T-helper 2 cell (primary cell): ENCODE data around the gene SOS1.
"Not testable (repeated sequence)": the region's sequence is repeated elsewhere in the genome, so short reads cannot be mapped to it uniquely, and the experiment has no call there.

Experiments used
- DNase-seq, 5 experiments: peaks; one replicate each; pipeline versions ENCODE4 v3.0.0 to v3.0.0-alpha.2; 2012 to 2022

SOS1 gene

DNA sequence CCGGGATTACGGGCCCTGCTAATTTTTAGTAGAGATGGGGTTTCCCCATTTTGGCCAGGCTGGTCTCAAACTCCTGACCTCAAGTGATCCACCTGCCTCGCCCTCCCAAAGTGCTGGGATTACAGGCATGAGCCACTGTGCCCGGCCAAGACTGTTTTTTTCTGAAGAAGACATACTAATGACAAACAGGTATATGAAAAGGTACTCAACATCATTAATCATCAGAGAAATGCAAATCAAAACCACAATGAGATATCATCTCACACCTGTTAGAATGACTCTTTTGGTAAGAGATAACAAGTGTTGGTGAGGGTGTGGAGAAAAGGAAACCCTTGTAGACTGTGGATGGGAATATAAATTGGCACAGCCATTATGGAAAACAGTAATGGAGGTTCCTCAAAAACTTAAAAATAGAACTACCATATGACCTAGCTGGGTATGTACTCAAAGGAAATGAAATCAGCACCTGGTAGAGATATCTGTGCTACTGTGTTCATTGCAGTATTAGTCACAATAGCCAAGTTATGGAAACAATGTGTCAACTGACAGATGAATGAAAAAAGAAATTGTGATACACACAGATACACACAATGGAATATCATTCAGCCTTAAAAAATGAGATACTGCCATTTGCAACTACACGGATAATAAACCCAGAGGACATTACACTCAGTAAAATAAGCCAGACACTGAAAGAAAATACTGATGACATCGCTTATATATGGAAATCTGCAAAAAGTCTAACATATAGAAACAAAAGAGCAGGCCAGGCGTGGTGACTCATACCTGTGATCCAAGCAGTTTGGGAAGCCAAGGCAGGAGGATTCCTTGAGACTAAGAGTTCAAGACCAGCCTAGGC is 20.8 kb downstream of the SOS1 start:
- peak in 1 of 5 experiments; percentile 67 for DNase-seq

DNA sequence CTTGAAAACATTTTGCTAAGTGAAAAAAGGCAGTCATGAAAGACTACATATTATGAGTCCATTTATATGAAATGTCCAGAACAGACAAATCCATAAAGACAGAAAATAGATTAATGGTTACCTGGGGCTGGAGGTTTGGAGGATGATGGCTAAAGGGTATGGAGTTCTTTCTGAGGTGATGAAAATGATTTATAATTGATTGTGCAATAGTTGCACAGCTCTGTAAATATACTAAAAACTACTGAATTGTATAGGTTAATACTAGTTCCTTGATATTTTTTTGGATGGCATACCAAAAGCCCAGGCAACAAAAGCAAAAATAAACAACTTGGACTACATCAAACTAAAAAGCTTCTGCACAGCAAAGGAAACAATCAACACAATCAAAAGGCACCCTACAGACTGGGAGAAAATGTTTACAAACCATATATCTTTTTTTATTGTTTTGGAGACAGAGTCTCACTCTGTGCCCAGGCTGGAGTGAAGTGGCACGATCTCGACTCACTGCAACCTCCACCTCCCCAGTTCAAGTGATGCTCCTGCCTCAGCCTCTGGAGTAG is 21.5 kb downstream of the SOS1 start:
- DNase-seq, result no peak

DNA sequence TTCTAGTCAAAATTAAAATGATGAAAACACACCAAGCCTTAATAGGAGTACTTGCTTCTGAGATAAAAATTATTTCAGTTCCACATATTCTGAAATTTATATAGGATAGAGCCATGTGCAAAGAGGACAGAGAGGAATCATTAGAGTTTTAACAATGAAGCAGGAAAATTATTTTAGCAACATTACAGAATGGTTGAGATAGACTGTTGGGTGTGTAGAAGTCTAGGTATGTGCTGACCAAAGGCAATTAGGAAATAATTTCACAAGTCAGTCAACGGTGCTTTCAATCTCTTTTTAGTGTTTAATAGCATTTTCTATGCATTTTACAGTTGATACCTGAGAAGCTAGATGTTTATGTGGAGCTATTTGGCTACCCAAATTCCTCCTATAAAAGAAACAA is 25.2 kb downstream of the SOS1 start:
- DNase-seq, result no peak

DNA sequence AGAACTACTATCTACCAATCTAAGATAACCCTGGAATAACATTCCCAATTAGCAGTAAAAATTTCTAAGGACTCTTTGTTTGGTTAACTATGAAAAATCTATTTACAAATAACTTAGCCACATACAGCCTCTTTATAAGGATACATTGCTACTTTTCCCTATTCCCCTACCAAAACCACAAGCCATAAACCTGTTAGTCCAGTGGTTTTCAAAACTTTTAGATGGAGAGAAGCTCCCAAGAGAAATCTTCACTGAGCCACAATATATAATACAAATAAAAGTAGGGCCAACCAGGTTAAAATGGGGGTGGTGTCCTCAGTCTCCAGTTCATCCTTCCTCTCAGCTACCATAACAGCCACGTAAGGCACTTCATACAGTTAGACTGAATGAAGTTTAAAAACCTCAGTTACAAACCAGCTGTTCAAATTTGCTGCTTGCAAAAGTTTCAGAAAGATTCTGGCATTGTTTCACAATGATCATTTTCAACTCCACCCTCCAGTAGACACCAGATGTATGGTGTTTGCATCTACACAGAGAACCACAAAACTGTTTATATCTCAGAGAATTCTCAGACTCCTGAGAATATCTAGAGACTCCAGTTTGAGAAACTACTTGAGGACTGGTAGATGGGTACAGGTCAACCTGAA is 26.0 kb downstream of the SOS1 start:
- peak in 1 of 5 experiments; percentile 77 for DNase-seq

DNA sequence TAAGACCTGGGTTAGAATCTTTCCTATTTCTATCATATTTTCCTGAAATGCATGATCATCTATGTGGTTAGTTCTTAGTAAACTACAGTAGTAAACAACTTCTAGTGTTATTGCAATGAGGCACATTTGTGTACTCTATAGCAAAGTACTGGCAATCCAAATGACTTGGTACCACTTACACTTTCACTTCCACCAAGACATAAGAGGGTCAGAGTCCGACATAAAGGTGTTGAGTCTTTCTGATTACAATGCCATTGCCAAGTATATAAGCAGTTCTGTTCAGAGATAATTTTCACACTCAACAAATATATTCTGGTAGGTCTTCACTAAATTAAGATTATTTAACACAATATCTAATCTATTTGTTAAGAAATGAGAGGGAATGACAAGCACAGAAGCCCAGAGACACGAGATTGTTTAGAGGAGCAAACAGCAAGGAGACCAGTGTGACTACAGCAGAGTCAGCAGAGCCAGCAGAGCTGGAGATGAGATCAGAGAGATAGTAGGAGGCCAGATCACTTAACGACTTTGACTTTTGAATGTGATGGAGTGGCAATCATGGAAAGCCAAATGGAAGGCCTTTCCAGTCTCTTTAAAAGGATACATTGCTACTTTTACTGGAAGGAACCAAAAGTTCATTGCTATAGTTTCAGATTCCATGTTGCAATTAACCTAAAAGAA is 27.5 kb downstream of the SOS1 start:
- DNase-seq, result peak in 1 of 5 experiments; percentile 37

DNA sequence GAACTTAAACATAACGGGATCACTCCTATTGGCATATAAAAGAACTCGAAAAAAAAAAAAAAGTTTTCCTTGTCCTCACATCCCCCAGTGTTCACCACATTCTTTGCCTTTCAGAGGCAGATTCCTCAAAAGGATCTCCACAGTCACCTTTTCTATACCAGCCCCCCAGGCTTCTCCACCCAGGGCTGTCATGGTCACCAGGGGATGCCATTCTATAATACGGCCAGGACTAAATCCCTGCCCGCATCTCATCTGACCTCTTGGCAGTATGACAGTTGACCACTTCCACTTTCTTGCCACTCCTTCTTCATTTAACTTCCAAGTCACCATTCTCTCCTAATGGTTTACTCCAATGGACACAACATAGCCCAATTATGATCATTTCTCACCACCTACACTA is 29.3 kb downstream of the SOS1 start:
- no peak for DNase-seq

DNA sequence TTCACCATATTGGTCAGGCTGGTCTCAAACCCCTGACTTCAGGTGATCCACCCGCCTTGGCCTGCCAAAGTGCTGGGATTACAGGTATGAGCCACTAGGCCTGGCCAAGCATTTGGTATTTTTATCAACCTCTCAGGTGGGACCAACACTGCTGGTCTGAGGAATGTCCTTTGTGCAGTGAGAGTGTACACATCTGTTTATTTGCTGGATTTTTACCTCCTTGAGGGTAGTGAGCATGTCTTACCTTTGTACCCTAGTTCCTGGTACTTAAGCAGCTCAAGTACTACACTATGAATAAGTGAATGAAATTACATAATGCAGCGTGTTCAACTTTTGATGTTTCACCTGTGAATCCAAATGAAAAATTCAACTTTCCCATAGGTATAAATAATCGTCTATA is 29.8 kb downstream of the SOS1 start:
- DNase-seq, result no peak

DNA sequence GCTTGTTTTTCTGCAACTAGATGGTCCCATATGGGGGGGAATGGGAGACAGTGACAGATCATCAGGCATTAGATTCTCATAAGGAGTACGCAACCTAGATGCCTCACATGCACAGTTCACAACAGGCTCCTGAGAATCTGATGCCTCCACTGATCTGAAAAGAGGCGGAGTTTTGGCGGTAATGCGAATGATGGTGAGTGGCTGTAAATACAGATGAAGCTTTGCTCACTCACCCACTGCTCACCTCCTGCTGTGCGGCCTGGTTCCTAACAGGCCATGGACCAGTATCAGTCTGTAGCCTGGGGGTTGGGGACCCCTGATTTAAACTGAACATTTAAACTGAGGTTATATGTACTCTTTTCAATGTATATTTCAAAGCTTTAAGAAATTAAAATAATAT is 40.7 kb downstream of the SOS1 start:
- no peak for DNase-seq

DNA sequence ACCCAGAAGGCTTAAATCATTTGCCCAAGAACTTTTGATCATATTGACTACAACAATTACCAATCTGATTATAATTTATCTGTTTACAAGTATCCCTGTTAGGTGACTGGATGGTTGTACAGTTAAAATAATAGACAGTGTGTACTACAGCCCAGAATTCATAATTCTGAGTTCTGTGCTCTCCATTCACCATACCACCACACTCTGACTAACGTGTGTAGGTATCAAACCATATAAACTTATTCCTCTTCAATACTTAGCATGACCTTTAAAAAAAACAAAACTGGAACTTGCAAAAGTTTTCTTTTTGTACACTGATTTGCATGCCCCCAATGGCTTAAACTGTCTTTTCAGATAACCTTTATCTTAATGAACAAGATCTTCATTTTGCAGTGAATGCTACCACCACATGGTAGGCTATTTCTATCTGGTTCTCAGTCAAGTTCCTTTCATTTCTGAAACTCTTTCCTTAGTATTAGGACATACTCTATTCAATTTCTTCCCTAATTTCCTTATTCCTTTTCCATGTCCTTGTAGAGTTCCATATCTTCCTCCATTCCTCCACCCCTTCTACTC is 50.9 kb downstream of the SOS1 start:
- no peak for DNase-seq

DNA sequence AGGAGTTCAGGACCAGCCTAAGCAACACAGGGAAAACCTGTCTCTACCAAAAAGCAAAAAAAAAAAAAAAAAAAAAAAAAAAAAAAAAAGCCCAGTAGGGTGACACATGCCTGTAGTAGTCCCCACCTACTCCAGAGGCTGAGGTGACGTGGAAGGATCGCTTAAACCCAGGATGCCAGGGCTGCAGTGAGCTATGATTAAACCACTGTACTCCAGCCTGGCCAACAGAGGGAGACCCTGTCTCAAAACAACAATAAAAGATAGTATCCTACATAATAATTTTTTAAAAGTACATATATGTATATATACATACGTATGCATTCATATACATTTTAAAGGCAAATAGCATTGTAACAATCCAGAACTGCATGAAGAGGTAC is 51.7 kb downstream of the SOS1 start:
- peak in 1 of 5 experiments; percentile 45 for DNase-seq

DNA sequence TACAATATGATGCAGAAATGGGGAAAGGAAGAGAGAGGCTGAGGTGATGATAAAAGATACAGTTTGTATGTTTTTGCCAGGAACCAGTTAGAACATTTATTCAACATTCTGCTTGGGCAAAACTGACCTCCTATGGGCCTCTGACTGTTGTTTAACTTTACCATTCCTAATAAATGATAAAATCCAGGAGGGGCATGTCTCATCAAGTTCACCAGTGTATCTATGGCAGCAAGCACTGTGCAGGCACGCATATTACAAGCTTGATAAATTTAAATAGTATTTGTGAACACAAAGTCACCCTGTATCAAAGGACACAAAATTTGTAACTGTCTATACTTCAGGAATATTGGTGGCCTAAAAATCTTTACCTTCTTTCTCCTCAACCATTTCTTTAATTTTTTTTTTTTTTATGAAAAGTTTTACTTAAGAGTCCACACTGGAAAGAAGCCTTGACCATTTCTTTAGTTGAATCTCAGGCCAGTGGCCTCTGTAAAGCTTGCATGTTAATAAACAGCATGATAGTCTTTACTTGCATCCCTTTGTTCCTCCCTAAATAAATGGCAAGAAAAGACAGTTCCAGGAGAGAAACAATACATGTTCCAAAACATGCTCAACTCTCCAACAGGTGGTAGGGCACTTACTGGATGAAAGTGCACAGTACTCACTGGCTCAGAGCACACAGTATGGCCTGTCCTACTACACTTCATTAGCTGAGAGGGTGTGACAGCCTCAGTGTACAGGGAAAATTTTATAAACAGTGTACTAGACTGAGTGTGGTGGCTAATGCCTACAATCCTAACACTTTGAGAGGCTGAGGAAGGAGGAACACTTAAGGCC is 52.3 kb downstream of the SOS1 start:
- no peak for DNase-seq

DNA sequence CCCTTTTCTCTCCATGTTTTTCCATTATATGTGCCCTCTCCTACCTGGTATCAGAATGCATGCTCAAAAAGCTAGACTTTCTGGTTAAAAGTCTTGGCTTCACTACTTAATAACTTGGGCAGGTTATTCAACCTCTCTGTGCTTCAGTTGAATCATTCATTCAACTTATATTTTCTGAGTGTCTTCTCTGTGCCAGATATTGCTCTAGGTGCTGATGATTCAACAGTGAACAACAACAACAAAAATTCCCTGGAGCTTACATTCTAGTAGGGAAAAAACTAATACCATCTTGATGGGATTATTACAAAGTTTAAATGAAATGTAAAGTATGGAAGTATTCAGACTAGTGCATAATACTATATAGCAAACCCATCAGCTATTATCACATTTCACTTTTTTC is 55.2 kb downstream of the SOS1 start:
- no peak for DNase-seq

DNA sequence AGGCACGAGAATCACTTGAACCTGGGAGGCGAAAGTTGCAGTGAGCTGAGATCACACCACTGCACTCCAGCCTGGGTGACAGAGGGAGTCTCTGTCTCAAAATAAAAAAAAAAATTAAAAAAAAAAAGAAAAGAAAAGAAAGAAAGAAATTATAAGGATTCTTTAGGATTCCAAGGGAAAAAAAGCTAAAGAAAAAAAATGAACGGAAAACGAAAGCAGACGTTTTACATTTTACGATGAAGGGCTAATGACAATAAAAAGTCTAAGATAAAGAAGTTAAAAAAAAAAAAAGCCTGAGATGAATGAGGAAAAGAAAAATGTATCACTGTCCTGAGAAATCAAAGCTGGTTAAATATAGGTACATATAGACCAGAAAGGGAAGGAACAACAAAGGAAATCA is 58.5 kb downstream of the SOS1 start:
- no peak for DNase-seq

DNA sequence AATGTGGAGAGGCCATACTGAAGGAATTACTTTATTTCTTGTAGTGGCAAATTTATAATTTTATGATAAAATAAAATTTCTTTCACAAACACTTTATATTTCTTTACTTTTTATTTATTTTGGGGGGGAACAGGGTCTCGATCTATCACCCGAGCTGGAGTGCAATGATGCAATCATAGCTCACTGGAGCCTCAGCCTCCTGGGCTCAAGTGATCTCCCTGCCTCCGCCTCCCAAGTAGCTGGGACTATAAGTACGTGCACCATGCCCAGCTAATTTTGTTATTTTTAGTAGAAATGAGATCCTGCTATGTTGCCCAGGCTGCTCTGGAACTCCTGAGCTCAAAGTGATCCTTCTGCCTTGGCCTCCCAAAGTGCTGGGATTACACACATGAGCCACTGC is 59.6 kb downstream of the SOS1 start:
- no peak for DNase-seq

DNA sequence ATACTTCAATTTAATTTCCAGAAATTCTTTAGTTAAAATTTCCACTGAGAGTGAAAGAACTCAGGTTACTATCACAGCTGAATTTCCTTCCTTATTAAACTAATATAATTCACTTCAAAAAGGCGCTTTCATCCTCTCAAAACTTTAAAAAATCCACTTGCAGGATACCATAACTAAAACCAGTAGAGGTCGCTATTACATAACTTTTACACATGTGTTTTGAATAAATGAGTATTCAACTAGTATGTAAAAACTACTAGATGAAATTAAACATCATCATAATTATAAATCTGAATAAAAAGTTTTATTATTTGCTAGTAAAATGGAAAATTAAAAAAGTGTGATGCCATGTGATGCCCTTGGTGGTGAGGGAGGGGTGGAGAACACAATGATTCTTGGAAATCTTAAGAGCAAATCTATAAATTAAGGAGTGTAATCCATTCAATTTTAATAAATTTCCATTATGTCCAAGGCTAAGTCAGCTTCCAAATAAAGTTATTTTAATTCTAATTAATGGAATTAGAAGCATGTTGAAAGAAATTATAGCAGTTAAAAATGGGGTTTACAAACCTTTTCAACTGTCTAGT is 61.4 kb downstream of the SOS1 start:
- peak in 2 of 5 experiments; percentile 24 to 61 for DNase-seq

DNA sequence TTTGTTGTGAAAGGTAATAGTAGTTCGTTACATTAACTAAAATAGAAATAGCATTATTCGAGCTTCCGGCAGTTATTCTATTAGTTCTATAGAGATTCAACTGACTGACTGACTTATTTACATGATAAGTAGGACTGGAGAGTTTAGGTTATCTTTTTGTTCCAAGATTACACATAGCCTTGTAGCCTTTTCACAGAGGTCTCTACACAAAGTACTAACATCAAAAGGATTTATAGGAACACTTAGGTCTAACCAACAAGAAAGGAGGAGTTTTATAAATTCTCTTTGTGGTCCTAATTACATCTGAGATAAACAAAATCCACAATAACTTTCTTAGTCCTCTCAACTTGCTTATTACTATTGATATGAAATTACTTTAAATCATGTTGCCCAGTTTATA is 62.8 kb downstream of the SOS1 start:
- DNase-seq, result no peak

DNA sequence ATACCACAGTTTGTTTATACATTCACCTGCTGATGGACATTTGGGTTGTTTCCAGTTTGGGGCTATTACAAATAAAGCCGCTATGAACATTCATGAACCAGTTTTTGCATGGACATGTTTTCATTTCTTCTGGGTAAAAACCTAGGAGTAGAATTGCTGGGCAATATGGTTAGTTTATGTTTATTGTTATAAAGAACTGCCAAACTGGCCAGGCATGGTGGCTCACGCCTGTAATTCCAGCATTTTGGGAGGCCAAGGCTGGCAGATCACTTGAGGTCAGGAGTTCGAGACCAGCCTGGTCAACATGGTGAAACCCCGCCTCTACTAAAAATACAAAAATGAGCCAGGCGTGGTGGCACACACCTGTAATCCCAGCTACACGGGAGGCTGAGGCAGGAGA is 68.2 kb downstream of the SOS1 start:
- not testable (repeated sequence) for DNase-seq

DNA sequence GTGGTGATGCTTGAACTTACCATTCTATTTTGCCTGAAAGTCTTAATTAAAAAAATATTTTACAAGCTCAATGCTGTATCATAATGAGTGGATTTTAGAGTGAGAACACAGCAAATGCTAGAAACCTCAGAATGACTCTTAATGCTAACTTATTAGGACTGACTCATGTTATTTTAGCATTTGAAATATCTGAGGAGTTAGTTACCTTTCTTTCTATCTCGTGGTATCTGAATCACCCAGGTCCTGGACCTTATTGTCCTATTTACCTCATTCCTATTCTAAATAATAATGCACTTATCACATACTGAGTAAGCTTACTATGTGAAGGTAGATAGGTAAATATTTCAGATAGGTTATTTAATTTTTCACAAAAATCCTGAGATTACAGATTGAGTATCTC is 70.7 kb downstream of the SOS1 start:
- DNase-seq, result no peak

DNA sequence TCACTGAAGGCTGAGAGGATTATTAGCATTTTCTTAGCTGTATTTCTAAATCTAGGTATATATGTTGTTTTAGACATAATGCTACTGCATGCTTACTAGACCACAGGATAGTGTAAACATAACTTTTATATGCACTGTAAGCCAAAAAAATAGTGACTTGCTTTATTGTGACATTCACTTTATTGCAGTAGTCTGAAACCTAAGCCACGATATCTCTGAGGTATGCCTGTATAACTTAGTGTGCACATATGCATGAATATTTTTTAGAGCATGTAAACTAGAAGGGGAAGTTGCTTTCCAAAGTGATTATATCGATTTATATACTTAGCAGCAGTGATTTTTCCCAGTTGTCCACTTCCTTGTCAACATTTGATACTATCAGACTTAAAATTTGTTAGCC is 81.8 kb downstream of the SOS1 start:
- DNase-seq, result no peak

DNA sequence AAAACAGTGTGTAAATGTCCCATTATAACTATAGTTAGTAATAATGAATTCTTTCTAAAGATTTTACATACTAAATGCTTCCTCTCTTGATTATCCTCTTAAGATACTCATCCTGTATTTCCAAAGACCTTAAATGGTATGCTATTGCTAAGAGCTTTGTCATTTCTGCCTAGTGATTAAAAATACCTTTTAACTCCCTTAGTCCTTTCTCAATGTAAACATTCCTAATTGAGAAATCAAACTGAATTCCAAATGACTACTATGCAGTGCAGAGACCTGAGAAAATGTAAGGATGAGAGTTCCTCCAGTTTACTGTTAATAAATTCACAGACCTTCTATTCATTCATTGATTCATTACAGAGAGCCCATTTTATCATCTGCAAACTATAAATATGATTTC is 86.9 kb downstream of the SOS1 start:
- no peak for DNase-seq

DNA sequence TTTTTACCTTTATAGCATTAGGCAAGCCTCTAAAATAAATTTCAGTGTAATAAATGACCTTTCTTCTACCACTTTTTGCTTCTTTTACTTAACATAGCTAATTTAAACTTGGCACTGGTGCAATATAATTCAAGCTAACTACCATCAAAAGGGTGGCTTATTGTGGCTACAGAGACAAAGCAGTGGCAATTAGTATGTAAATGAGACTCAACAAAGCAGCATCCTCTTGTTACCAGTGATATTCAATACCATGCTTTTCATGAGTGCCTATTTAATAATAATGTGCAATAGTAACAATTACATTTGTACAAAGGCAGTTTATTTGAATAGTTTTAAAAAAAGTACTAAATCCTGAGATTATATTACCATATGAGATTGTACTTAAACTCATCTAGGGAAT is 93.4 kb downstream of the SOS1 start:
- DNase-seq, result no peak

DNA sequence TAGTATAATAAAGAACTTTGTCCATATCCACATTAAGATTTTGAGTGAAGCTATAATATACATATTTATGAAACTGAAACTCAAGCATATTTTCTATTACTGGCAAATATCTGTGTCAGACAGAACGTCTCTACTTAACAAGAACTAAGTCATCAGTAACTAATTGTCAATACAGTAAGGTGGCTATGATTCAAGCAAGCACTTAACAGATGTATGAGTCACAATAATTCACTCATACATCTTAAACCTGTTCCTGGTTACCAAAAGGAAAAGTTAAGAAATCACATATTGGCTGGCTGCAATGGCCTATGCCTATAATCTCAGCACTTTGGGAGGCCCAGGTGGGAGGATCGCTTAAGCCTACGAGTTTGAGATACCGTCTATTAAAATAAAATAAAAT is 96.0 kb downstream of the SOS1 start:
- DNase-seq, result no peak
